SK-N-SH treated with all-trans-retinoic acid at 6 μM for 48 hours (cell line): Measurements from ENCODE around the gene RILPL1.
A peak's percentile ranks its signal among the peaks of the same experiment; 100 is the strongest.
"Not testable (repeated sequence)": the region's sequence is repeated elsewhere in the genome, so short reads cannot be mapped to it uniquely, and the experiment has no call there.

ENCODE experiments used
- ATAC-seq: fragments of 200-7000 bp; cut with Tn5 transposase; 3 replicates; pipeline ENCODE4 v1.9.1; 2020; ENCODE audit warnings: mild to moderate bottlenecking, moderate library complexity
- CSDC2 ChIP-seq: fragments of 250-450 bp; sonication (Bioruptor Pico); IDR thresholded peaks from 2 replicates; pipeline ENCODE4 v1.5.0; 2020; ENCODE audit warnings: mild to moderate bottlenecking, moderate library complexity
- ESRRG ChIP-seq: fragments of 250-450 bp; sonication (Bioruptor Pico); IDR thresholded peaks from 2 replicates; pipeline ENCODE4 v1.6.1; 2021; ENCODE audit warnings: mild to moderate bottlenecking
- GLIS3 ChIP-seq: fragments of 250-450 bp; sonication (Bioruptor Pico); IDR thresholded peaks from 2 replicates; pipeline ENCODE4 v1.5.0; 2020; ENCODE audit warnings: mild to moderate bottlenecking, moderate library complexity
- ISL1 ChIP-seq: fragments of 250-450 bp; sonication (Bioruptor Pico); IDR thresholded peaks from 2 replicates; pipeline ENCODE4 v2.1.2; 2022; ENCODE audit warnings: mild to moderate bottlenecking, moderate library complexity
- RARB ChIP-seq: fragments of 250-450 bp; sonication (Bioruptor Pico); IDR thresholded peaks from 2 replicates; pipeline ENCODE4 v1.8.0; 2021; ENCODE audit warnings: mild to moderate bottlenecking, moderate library complexity
- SNAI2 ChIP-seq: fragments of 250-450 bp; sonication (Bioruptor Pico); IDR thresholded peaks from 2 replicates; pipeline ENCODE4 v1.5.0; 2020; ENCODE audit warnings: mild to moderate bottlenecking, moderate library complexity
- TCF4 ChIP-seq: fragments of 250-450 bp; sonication (Bioruptor Pico); IDR thresholded peaks from 2 replicates; pipeline ENCODE4 v1.8.0; 2021; ENCODE audit warnings: mild to moderate bottlenecking, moderate library complexity, borderline replicate concordance
- TOX ChIP-seq: fragments of 250-450 bp; sonication (Bioruptor Pico); IDR thresholded peaks from 2 replicates; pipeline ENCODE4 v1.8.0; 2021; ENCODE audit warnings: mild to moderate bottlenecking, moderate library complexity, borderline replicate concordance
- TSHZ2 ChIP-seq: fragments of 250-450 bp; sonication (Bioruptor Pico); IDR thresholded peaks from 2 replicates; pipeline ENCODE4 v1.5.0; 2020; ENCODE audit warnings: mild to moderate bottlenecking, moderate library complexity
- ZC3H10 ChIP-seq: fragments of 250-450 bp; sonication (Bioruptor Pico); IDR thresholded peaks from 2 replicates; pipeline ENCODE4 v1.5.1; 2021; ENCODE audit warnings: mild to moderate bottlenecking, moderate library complexity
- ZFP3 ChIP-seq: fragments of 250-450 bp; sonication (Bioruptor Pico); IDR thresholded peaks from 2 replicates; pipeline ENCODE4 v1.5.0; 2020; ENCODE audit warnings: mild to moderate bottlenecking, moderate library complexity
- ZFP30 ChIP-seq: fragments of 450-650 bp; formaldehyde crosslinking; IDR thresholded peaks from 2 replicates; pipeline ENCODE4 v1.5.0; 2022; ENCODE audit warnings: mild to moderate bottlenecking, moderate library complexity
- ZNF70 ChIP-seq: fragments of 450-650 bp; formaldehyde crosslinking; IDR thresholded peaks from 2 replicates; pipeline ENCODE4 v1.5.0; 2020; ENCODE audit warnings: mild to moderate bottlenecking, moderate library complexity
- TF ChIP-seq, protein P1 (sequence below): fragments of 250-450 bp; sonication (Bioruptor Pico); IDR thresholded peaks from 2 replicates; pipeline ENCODE4 v1.5.1; 2021; ENCODE audit warnings: mild to moderate bottlenecking, moderate library complexity
- TF ChIP-seq, protein P2 (sequence below): fragments of 250-450 bp; sonication (Bioruptor Pico); IDR thresholded peaks from 2 replicates; pipeline ENCODE4 v1.5.1; 2020; ENCODE audit warnings: low read depth, mild to moderate bottlenecking, moderate library complexity
- TF ChIP-seq, protein P3 (sequence below): fragments of 250-450 bp; sonication (Bioruptor Pico); IDR thresholded peaks from 2 replicates; pipeline ENCODE4 v1.8.0; 2021; ENCODE audit warnings: low read depth, mild to moderate bottlenecking, moderate library complexity, borderline replicate concordance
- TF ChIP-seq, protein P4 (sequence below): fragments of 250-450 bp; sonication (Bioruptor Pico); IDR thresholded peaks from 2 replicates; pipeline ENCODE4 v1.8.0; 2020; ENCODE audit warnings: mild to moderate bottlenecking, moderate library complexity, borderline replicate concordance

RILPL1 gene

DNA sequence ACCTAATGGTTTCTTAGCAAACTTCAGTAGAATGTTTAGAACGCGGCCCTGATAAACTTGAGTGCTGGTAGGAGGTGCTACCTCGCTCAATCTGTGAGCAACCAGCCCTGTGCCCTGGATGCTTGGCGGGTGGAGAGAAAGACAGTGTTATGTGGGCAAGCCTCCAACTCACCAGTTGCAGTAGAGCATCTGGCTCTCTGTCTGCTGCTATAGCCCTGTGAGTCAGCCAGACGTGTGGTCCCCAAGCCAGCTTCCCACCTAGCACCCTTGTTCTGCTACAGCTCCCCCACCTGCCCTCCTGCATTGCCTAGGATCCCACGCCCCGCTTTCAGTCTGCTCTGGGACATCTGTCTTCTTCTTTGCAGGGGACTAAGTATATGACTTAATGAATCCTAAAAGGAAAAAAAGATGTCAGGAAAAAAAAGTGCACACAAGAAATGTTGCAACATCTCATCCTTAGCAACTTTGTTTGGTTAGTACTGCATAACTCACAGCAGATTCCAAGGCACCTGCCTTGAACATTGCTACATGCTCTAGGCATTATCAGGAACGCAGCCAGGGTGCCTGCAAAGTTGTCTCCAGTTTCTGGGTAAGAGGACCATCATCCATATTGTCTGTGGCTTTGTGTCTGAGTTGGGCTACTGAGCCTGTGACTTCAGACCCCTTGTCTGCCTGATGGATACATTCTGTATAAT, 62.0 kb downstream of the RILPL1 start (continued):
- TF ChIP-seq, protein P1, sequence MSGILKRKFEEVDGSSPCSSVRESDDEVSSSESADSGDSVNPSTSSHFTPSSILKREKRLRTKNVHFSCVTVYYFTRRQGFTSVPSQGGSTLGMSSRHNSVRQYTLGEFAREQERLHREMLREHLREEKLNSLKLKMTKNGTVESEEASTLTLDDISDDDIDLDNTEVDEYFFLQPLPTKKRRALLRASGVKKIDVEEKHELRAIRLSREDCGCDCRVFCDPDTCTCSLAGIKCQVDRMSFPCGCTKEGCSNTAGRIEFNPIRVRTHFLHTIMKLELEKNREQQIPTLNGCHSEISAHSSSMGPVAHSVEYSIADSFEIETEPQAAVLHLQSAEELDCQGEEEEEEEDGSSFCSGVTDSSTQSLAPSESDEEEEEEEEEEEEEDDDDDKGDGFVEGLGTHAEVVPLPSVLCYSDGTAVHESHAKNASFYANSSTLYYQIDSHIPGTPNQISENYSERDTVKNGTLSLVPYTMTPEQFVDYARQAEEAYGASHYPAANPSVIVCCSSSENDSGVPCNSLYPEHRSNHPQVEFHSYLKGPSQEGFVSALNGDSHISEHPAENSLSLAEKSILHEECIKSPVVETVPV (CRISPR knock-in tag): no peak
- TF ChIP-seq SNAI2 (CRISPR knock-in tag) (no peak), CSDC2 (CRISPR knock-in tag) (no peak), ESRRG (CRISPR knock-in tag) (no peak)

- no peak for ATAC-seq
- TF ChIP-seq RARB (no peak), ZFP30 (CRISPR knock-in tag) (no peak), ZC3H10 (CRISPR knock-in tag) (no peak), TSHZ2 (CRISPR knock-in tag) (no peak), ISL1 (no peak)
- TF ChIP-seq, protein P2, sequence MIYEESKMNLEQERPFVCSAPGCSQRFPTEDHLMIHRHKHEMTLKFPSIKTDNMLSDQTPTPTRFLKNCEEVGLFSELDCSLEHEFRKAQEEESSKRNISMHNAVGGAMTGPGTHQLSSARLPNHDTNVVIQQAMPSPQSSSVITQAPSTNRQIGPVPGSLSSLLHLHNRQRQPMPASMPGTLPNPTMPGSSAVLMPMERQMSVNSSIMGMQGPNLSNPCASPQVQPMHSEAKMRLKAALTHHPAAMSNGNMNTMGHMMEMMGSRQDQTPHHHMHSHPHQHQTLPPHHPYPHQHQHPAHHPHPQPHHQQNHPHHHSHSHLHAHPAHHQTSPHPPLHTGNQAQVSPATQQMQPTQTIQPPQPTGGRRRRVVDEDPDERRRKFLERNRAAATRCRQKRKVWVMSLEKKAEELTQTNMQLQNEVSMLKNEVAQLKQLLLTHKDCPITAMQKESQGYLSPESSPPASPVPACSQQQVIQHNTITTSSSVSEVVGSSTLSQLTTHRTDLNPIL (CRISPR knock-in tag): no peak
- TF ChIP-seq, protein P3, sequence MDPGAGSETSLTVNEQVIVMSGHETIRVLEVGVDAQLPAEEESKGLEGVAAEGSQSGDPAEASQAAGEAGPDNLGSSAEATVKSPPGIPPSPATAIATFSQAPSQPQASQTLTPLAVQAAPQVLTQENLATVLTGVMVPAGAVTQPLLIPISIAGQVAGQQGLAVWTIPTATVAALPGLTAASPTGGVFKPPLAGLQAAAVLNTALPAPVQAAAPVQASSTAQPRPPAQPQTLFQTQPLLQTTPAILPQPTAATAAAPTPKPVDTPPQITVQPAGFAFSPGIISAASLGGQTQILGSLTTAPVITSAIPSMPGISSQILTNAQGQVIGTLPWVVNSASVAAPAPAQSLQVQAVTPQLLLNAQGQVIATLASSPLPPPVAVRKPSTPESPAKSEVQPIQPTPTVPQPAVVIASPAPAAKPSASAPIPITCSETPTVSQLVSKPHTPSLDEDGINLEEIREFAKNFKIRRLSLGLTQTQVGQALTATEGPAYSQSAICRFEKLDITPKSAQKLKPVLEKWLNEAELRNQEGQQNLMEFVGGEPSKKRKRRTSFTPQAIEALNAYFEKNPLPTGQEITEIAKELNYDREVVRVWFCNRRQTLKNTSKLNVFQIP (CRISPR knock-in tag): no peak
- TF ChIP-seq, all 23 proteins: peak for 0
These were observed 63.5 kb downstream of the RILPL1 start for GRCh38 chr12:123469978-123470377.

DNA sequence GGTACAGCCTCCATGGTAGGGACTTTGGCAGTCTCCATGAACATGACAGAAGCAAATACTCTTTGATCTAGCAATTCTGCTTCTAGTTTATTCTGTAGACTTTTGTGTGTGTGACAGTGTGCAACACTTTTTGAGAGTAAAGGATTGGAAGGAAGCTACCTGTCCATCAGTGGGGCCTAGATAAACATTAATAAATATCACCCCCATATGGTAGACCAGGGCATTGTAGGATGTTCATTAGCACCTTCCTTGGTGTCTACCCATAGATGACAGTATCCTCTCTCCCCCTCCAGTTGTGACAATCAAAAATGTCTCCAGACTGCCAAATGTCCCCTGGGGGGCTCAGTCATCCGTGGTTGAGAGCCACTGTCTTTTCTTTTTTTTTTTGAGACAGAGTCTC, 64.7 kb downstream of the RILPL1 start:
- TF ChIP-seq ZFP30 (CRISPR knock-in tag): no peak
- no peak for TF ChIP-seq ZNF70 (CRISPR knock-in tag)
- TF ChIP-seq TOX (CRISPR knock-in tag): no peak
- ATAC-seq: peak; percentile 34; the same call in 2 of the 3 replicates

DNA sequence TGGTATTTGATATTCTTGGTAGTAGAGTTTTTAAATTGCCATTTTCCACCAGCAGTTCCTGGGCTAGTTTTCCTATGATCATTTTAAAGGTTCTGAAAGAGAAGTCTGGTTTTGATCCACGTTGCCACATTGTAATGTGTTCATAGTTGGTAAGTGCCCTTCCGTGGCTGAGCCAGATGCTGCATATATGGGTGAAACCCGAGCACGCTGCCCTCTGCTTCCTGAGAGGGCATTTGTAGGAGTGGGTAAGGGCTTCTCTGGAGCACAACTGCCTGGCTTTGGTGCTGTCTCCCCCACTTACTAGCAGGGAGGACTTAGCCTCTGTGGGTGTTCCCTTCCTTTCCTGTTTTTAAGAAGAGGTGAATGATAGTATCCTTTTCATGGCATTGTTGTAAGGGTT, 68.4 kb downstream of the RILPL1 start:
- TF ChIP-seq TCF4 (CRISPR knock-in tag): no peak
- TF ChIP-seq, all 23 proteins: peak for 0
- no peak for ATAC-seq

DNA sequence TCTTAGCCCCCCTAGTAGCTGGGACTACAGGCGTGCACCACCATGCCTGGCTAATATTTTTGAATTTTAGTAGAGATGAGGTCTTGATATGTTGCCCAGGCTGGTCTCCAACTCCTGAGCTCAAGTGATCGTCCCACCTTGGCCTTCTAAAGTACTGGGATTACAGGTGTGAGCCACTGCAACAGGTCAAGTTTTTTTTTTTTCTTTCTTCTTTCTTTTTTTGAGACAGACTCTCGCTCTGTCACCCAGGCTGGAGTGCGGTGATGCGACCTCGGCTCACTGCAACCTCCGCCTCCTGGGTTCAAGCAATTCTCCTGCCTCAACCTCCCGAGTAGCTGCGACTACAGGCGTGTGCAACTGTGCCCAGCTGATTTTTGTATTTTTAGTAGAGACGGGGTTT, 70.3 kb downstream of the RILPL1 start:
- not testable (repeated sequence) for ATAC-seq

GRCh38 chr12:123457980-123458779, 75.3 kb downstream of the RILPL1 start, which contains the start of gene SNRNP35:
Gene SNRNP35, plus strand, starts transcription at chr12:123458139. Its CDS starts 7,402 bp downstream, at chr12:123465541.
- TF ChIP-seq ISL1: no peak
- peak; percentile 55; the same call in 1 of the 2 replicates for TF ChIP-seq ZFP3 (CRISPR knock-in tag)
- TF ChIP-seq GLIS3 (CRISPR knock-in tag): peak; percentile 44; the same call in 1 of the 2 replicates
- TF ChIP-seq, protein P4, sequence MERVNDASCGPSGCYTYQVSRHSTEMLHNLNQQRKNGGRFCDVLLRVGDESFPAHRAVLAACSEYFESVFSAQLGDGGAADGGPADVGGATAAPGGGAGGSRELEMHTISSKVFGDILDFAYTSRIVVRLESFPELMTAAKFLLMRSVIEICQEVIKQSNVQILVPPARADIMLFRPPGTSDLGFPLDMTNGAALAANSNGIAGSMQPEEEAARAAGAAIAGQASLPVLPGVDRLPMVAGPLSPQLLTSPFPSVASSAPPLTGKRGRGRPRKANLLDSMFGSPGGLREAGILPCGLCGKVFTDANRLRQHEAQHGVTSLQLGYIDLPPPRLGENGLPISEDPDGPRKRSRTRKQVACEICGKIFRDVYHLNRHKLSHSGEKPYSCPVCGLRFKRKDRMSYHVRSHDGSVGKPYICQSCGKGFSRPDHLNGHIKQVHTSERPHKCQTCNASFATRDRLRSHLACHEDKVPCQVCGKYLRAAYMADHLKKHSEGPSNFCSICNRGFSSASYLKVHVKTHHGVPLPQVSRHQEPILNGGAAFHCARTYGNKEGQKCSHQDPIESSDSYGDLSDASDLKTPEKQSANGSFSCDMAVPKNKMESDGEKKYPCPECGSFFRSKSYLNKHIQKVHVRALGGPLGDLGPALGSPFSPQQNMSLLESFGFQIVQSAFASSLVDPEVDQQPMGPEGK (CRISPR knock-in tag): no peak
- 0 out of 2 replicates have a peak, but pooled peaks have one; percentile 57 for TF ChIP-seq CSDC2 (CRISPR knock-in tag)
- TF ChIP-seq ZFP30 (CRISPR knock-in tag): no peak
- ATAC-seq: peak; percentile 88
